ENCODE data around the gene SNX33.

DNA sequence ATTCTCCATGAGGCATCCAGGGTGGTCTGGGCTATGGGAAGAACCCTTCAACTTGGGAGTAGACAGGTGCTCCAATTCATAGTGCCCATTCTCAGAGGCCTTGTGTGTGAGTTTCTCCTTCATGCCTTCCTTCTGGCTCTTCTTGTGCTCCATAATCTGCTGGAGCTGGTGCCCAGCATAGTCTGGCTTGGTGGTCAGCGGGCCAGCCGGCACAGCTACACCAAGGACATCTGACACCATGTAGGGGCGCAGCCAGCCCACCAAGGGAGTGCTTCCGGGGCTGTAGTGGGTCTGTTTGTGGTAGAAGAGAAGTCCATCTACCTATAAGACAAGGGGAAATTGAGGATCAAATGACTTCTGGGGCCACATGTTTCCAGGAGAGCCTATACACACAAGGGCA, 49.4 kb upstream of the SNX33 start:
- TF ChIP-seq EZH2phosphoT487 (IDR thresholded peaks at IDR 0.05; ENCODE audit: insufficient read depth, low read depth) (no peak), EZH2 (IDR thresholded peaks at IDR 0.05; ENCODE audit: insufficient read depth, poor library complexity, severe bottlenecking) (no peak)

Data from GM23248 (cell line).